Measurements from ENCODE around the gene XRN1.

XRN1 gene

GRCh38 chr3:142268426-142268825 is 179.4 kb downstream of the XRN1 start:
- TF ChIP-seq SIN3A (IDR thresholded peaks at IDR 0.05; ENCODE audit: borderline replicate concordance, insufficient read depth, low read length): no peak
- no peak for TF ChIP-seq TAF1 (IDR thresholded peaks at IDR 0.05; ENCODE audit: borderline replicate concordance, insufficient read depth, low read length)
- TF ChIP-seq POLR2AphosphoS5 (IDR thresholded peaks at IDR 0.05; ENCODE audit: low read depth, low read length): no peak
- TF ChIP-seq FOXP2 (optimal IDR thresholded peaks at IDR 0.05; ENCODE audit: borderline replicate concordance, extremely low read depth, extremely low read length, insufficient read depth): no peak
- TF ChIP-seq REST (IDR thresholded peaks at IDR 0.05; ENCODE audit: insufficient read depth in 1 of 2, low read depth in 2 of 2, low read length in 2 of 2): no peak

- TF ChIP-seq FOXP2 (optimal IDR thresholded peaks at IDR 0.05; ENCODE audit: borderline replicate concordance, extremely low read depth, extremely low read length, insufficient read depth) (no peak), TAF1 (IDR thresholded peaks at IDR 0.05; ENCODE audit: borderline replicate concordance, insufficient read depth, low read length) (no peak), REST (IDR thresholded peaks at IDR 0.05; ENCODE audit: insufficient read depth in 1 of 2, low read depth in 2 of 2, low read length in 2 of 2) (no peak), SIN3A (IDR thresholded peaks at IDR 0.05; ENCODE audit: borderline replicate concordance, insufficient read depth, low read length) (no peak), POLR2AphosphoS5 (IDR thresholded peaks at IDR 0.05; ENCODE audit: low read depth, low read length) (no peak)
Measured at GRCh38 chr3:142267269-142267668, 180.6 kb downstream of the XRN1 start.

GRCh38 chr3:142263112-142263511 is 184.7 kb downstream of the XRN1 start:
- TF ChIP-seq SIN3A (IDR thresholded peaks at IDR 0.05; ENCODE audit: borderline replicate concordance, insufficient read depth, low read length) (no peak), FOXP2 (optimal IDR thresholded peaks at IDR 0.05; ENCODE audit: borderline replicate concordance, extremely low read depth, extremely low read length, insufficient read depth) (no peak), TAF1 (IDR thresholded peaks at IDR 0.05; ENCODE audit: borderline replicate concordance, insufficient read depth, low read length) (no peak), REST (IDR thresholded peaks at IDR 0.05; ENCODE audit: insufficient read depth in 1 of 2, low read depth in 2 of 2, low read length in 2 of 2) (no peak), POLR2AphosphoS5 (IDR thresholded peaks at IDR 0.05; ENCODE audit: low read depth, low read length) (no peak)

- TF ChIP-seq REST (IDR thresholded peaks at IDR 0.05; ENCODE audit: insufficient read depth in 1 of 2, low read depth in 2 of 2, low read length in 2 of 2) (no peak), TAF1 (IDR thresholded peaks at IDR 0.05; ENCODE audit: borderline replicate concordance, insufficient read depth, low read length) (no peak), POLR2AphosphoS5 (IDR thresholded peaks at IDR 0.05; ENCODE audit: low read depth, low read length) (no peak), FOXP2 (optimal IDR thresholded peaks at IDR 0.05; ENCODE audit: borderline replicate concordance, extremely low read depth, extremely low read length, insufficient read depth) (no peak), SIN3A (IDR thresholded peaks at IDR 0.05; ENCODE audit: borderline replicate concordance, insufficient read depth, low read length) (no peak)
Measured at GRCh38 chr3:142259359-142259758, 188.5 kb downstream of the XRN1 start.
